ACC112 (cell line): Measurements from ENCODE around the gene CENPW.

Source experiments
- H2AFZ ChIP-seq: fragments of 200-600 bp; sonication (generic); one replicate; pipeline ENCODE4 v1.6.0; 2017; ENCODE audit warnings: antibody characterized with exemption, low read length; ENCODE audit not compliant: unreplicated experiment
- H3K27ac ChIP-seq: fragments of 200-600 bp; sonication (generic); 2 replicates; pipeline ENCODE4 v1.5.1; 2014; ENCODE audit warnings: low read depth, mild to moderate bottlenecking, antibody characterized with exemption, low read length, moderate library complexity
- H3K27me3 ChIP-seq: fragments of 200-600 bp; sonication (generic); 2 replicates; pipeline ENCODE4 v1.6.1; 2014; ENCODE audit warnings: mild to moderate bottlenecking, antibody characterized with exemption, low read length, moderate library complexity, mixed read lengths; ENCODE audit not compliant: insufficient read depth
- H3K36me3 ChIP-seq: fragments of 200-600 bp; sonication (generic); 2 replicates; pipeline ENCODE4 v1.6.1; 2016; ENCODE audit warnings: mild to moderate bottlenecking, antibody characterized with exemption, low read length, moderate library complexity, mixed read lengths; ENCODE audit not compliant: insufficient read depth
- H3K4me1 ChIP-seq: fragments of 200-600 bp; sonication (generic); one replicate; pipeline ENCODE4 v1.6.1; 2016; ENCODE audit warnings: low read length, mixed read lengths; ENCODE audit not compliant: insufficient read depth, unreplicated experiment, control insufficient read depth
- H3K4me3 ChIP-seq: fragments of 200-600 bp; sonication (generic); 2 replicates; pipeline ENCODE4 v1.5.1; 2014; ENCODE audit warnings: mild to moderate bottlenecking, low read depth, low read length
- H3K79me2 ChIP-seq: fragments of 200-600 bp; sonication (generic); one replicate; pipeline ENCODE4 v1.6.0; 2016; ENCODE audit warnings: low read length; ENCODE audit not compliant: control insufficient read depth, unreplicated experiment, insufficient read depth

CENPW gene

GRCh38 chr6:126339796-126340609 is at the start of gene CENPW:
Gene CENPW, plus strand, starts transcription at chr6:126340115. Its CDS starts 159 bp downstream, at chr6:126340274.
- no peaks in the 10 kb centered on the region for H3K36me3 ChIP-seq
- peaks cover 17% of the 10 kb centered on the region for H3K4me1 ChIP-seq
- peak within 1 kb of the TSS; percentile 97 for H2AFZ ChIP-seq
- peaks cover 43% of the 10 kb centered on the region for H3K79me2 ChIP-seq
- H3K4me3 ChIP-seq: peak within 1 kb of the TSS; percentile 98
- H3K27me3 ChIP-seq: no peaks in the 10 kb centered on the region
- H3K27ac ChIP-seq: peak within 1 kb of the TSS; percentile 43; the same call in 1 of the 2 replicates

- no peak overlapping the region for H2AFZ ChIP-seq
These were observed 45.9 kb upstream of the CENPW start for GRCh38 chr6:126293891-126294524.

GRCh38 chr6:126300126-126300525 is 39.8 kb upstream of the CENPW start:
- Histone ChIP-seq H3K4me1 (no peaks in the 10 kb centered on the region), H3K4me3 (no peak overlapping the region), H3K79me2 (no peaks in the 10 kb centered on the region), H3K27me3 (no peaks in the 10 kb centered on the region), H3K36me3 (no peaks in the 10 kb centered on the region), H3K27ac (no peak overlapping the region), H2AFZ (no peak overlapping the region)

More at GRCh38 chr6:126293891-126294524, 45.9 kb upstream of the CENPW start:
- no peak overlapping the region for H3K27ac ChIP-seq
- no peaks in the 10 kb centered on the region for H3K4me1 ChIP-seq
- H3K4me3 ChIP-seq: no peak overlapping the region
- no peaks in the 10 kb centered on the region for H3K79me2 ChIP-seq
- H3K36me3 ChIP-seq: no peaks in the 10 kb centered on the region
- H3K27me3 ChIP-seq: peaks cover 4% of the 10 kb centered on the region; the same call in 1 of the 2 replicates

GRCh38 chr6:126300735-126301134 is 39.2 kb upstream of the CENPW start:
- peak overlapping the region; percentile 42 for H2AFZ ChIP-seq
- no peaks in the 10 kb centered on the region for H3K36me3 ChIP-seq

GRCh38 chr6:126302191-126302590 is 37.7 kb upstream of the CENPW start:
- Histone ChIP-seq H3K4me3 (no peak overlapping the region), H3K27ac (no peak overlapping the region), H3K4me1 (no peaks in the 10 kb centered on the region), H3K36me3 (no peaks in the 10 kb centered on the region), H2AFZ (no peak overlapping the region), H3K79me2 (no peaks in the 10 kb centered on the region), H3K27me3 (no peaks in the 10 kb centered on the region)

More at GRCh38 chr6:126300735-126301134, 39.2 kb upstream of the CENPW start:
- Histone ChIP-seq H3K4me1 (no peaks in the 10 kb centered on the region), H3K27ac (no peak overlapping the region), H3K4me3 (no peak overlapping the region; the same call in 1 of the 2 replicates), H3K79me2 (no peaks in the 10 kb centered on the region), H3K27me3 (no peaks in the 10 kb centered on the region)

- Histone ChIP-seq H3K36me3 (no peaks in the 10 kb centered on the region), H3K79me2 (no peaks in the 10 kb centered on the region), H3K4me3 (no peak overlapping the region), H3K27ac (no peak overlapping the region), H3K27me3 (no peaks in the 10 kb centered on the region), H2AFZ (no peak overlapping the region), H3K4me1 (no peaks in the 10 kb centered on the region)
These were observed 32.1 kb upstream of the CENPW start for GRCh38 chr6:126307849-126308248.

DNA sequence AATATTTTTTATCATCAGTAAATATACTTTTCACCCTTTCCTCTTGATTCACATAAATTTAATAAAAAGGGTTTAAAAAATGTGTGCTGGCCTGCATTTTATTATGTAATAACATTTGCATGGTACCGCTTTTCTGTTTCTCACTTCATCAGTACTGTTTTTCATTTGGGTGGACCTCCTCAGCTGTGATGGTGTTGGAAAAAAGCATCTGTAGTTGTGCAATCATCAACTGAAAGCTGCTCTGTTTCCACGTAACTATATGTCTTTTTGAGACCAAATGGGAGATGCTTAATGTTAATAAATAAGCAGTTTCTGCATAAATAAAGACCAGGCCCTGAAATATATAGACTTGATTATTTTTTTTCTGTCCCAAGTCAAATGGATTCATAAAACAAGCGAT is 31.6 kb upstream of the CENPW start:
- no peak overlapping the region for H3K27ac ChIP-seq
- H3K4me1 ChIP-seq: no peaks in the 10 kb centered on the region
- H3K27me3 ChIP-seq: no peaks in the 10 kb centered on the region
- no peak overlapping the region for H2AFZ ChIP-seq
- no peaks in the 10 kb centered on the region for H3K36me3 ChIP-seq
- no peaks in the 10 kb centered on the region for H3K79me2 ChIP-seq
- H3K4me3 ChIP-seq: no peak overlapping the region

GRCh38 chr6:126312013-126312665 is 27.8 kb upstream of the CENPW start:
- H3K36me3 ChIP-seq: no peaks in the 10 kb centered on the region
- H3K4me3 ChIP-seq: no peak overlapping the region
- no peaks in the 10 kb centered on the region for H3K79me2 ChIP-seq
- no peak overlapping the region for H3K27ac ChIP-seq
- H2AFZ ChIP-seq: no peak overlapping the region
- no peaks in the 10 kb centered on the region for H3K4me1 ChIP-seq
- H3K27me3 ChIP-seq: no peaks in the 10 kb centered on the region

DNA sequence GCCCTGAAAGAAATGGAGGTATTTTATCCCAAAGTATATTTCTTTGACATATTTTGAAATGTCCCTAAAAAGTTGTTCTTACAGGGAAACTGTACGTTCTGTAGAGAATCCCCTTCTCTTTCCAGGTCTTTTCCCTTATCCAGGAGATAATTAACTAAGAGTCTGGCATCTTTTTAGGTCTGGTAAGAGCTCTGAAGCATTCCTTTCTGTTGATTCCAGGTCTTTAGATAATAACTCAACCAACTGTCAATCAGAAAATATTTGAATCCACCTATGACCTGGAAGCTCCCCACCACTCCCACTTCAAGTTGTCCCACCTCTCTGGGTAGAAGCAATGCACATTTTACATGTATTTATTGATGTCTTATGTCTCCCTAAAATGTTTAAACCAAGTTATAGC is 26.0 kb upstream of the CENPW start:
- no peaks in the 10 kb centered on the region for H3K36me3 ChIP-seq
- H3K4me1 ChIP-seq: no peaks in the 10 kb centered on the region
- no peak overlapping the region for H3K27ac ChIP-seq
- no peak overlapping the region for H2AFZ ChIP-seq
- no peak overlapping the region for H3K4me3 ChIP-seq
- no peaks in the 10 kb centered on the region for H3K27me3 ChIP-seq
- H3K79me2 ChIP-seq: no peaks in the 10 kb centered on the region

DNA sequence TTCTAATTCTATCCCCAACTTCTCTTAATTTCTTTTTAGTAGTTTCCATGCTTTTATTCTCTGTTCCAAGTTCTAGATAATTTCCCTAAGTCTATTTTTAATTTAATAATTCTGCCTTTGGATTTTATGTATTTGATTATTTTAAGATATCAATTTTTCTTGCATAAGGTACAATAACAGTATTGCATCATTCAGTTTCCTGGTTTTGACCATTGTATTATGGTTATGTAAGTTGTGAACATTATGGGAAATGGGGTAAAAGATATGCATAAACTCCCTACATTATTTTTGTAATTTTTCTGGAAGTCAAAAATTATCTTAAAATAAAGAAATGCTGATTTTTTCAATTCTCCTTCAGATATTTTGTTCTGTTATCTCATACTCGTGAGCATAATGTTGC is 21.1 kb upstream of the CENPW start:
- Histone ChIP-seq H3K36me3 (no peaks in the 10 kb centered on the region), H3K79me2 (no peaks in the 10 kb centered on the region), H3K4me3 (no peak overlapping the region), H3K27ac (no peak overlapping the region), H3K4me1 (no peaks in the 10 kb centered on the region), H2AFZ (no peak overlapping the region), H3K27me3 (no peaks in the 10 kb centered on the region)
